GM21447 (cell line): ENCODE data around the gene TSPAN13.

Source experiments
- ATAC-seq: cut with Tn5 transposase; IDR thresholded peaks from one replicate; pipeline ENCODE4 v1.9.1; 2021; ENCODE audit not compliant: unreplicated experiment

Gene TSPAN13

GRCh38 chr7:16773884-16774283 lies 20.3 kb downstream of the TSPAN13 start:
- no peak for ATAC-seq

- no peak for ATAC-seq
Observed at GRCh38 chr7:16774294-16774693, 20.7 kb downstream of the TSPAN13 start.

- ATAC-seq: no peak
Observed at GRCh38 chr7:16774986-16775385, 21.4 kb downstream of the TSPAN13 start.

- no peak for ATAC-seq
Observed at GRCh38 chr7:16776053-16776452, 22.5 kb downstream of the TSPAN13 start.

GRCh38 chr7:16778476-16778875 lies 24.9 kb downstream of the TSPAN13 start:
- ATAC-seq: no peak

GRCh38 chr7:16779051-16779450 lies 25.5 kb downstream of the TSPAN13 start:
- no peak for ATAC-seq

- ATAC-seq: no peak
Observed at GRCh38 chr7:16780596-16780995, 27.0 kb downstream of the TSPAN13 start.

GRCh38 chr7:16785321-16785720 lies 31.8 kb downstream of the TSPAN13 start:
- ATAC-seq: no peak

- no peak for ATAC-seq
Observed at GRCh38 chr7:16785846-16786245, 32.3 kb downstream of the TSPAN13 start.

GRCh38 chr7:16786257-16786656 lies 32.7 kb downstream of the TSPAN13 start:
- no peak for ATAC-seq

- ATAC-seq: no peak
Observed at GRCh38 chr7:16787127-16787526, 33.6 kb downstream of the TSPAN13 start.

- ATAC-seq: no peak
Observed at GRCh38 chr7:16791071-16791470, 37.5 kb downstream of the TSPAN13 start.

GRCh38 chr7:16791905-16792698 lies 38.5 kb downstream of the TSPAN13 start:
- no peak for ATAC-seq

- no peak for ATAC-seq
Observed at GRCh38 chr7:16794986-16795385, 41.4 kb downstream of the TSPAN13 start.

- no peak for ATAC-seq
Observed at GRCh38 chr7:16795624-16796023, 42.1 kb downstream of the TSPAN13 start.

- no peak for ATAC-seq
Observed at GRCh38 chr7:16801111-16801542, 47.6 kb downstream of the TSPAN13 start.

GRCh38 chr7:16801579-16801978 lies 48.0 kb downstream of the TSPAN13 start:
- ATAC-seq: no peak

GRCh38 chr7:16803125-16803524 lies 49.6 kb downstream of the TSPAN13 start:
- no peak for ATAC-seq

- no peak for ATAC-seq
Observed at GRCh38 chr7:16803881-16804673, 50.5 kb downstream of the TSPAN13 start.

- ATAC-seq: no peak
Observed at GRCh38 chr7:16804674-16805439, 51.3 kb downstream of the TSPAN13 start, which contains the start of gene AGR2. AGR2 (minus strand) TSS chr7:16804999; CDS start chr7:16801796, 3,203 bp downstream.

GRCh38 chr7:16805441-16805840 lies 51.9 kb downstream of the TSPAN13 start:
- no peak for ATAC-seq
